GM23248 (cell line): ENCODE data around the gene LYRM1.

Source experiments
- EZH2 ChIP-seq: fragments of 200-600 bp; sonication (generic); IDR thresholded peaks from 2 replicates; pipeline ENCODE4 v1.6.1; 2018; ENCODE audit warnings: antibody characterized with exemption, mild to moderate bottlenecking; ENCODE audit not compliant: insufficient read depth, poor library complexity, severe bottlenecking
- EZH2phosphoT487 ChIP-seq: fragments of 200-600 bp; sonication (generic); IDR thresholded peaks from 2 replicates; pipeline ENCODE4 v1.6.1; 2018; ENCODE audit warnings: antibody characterized with exemption, moderate library complexity, mild to moderate bottlenecking, low read depth; ENCODE audit not compliant: insufficient read depth

DNA sequence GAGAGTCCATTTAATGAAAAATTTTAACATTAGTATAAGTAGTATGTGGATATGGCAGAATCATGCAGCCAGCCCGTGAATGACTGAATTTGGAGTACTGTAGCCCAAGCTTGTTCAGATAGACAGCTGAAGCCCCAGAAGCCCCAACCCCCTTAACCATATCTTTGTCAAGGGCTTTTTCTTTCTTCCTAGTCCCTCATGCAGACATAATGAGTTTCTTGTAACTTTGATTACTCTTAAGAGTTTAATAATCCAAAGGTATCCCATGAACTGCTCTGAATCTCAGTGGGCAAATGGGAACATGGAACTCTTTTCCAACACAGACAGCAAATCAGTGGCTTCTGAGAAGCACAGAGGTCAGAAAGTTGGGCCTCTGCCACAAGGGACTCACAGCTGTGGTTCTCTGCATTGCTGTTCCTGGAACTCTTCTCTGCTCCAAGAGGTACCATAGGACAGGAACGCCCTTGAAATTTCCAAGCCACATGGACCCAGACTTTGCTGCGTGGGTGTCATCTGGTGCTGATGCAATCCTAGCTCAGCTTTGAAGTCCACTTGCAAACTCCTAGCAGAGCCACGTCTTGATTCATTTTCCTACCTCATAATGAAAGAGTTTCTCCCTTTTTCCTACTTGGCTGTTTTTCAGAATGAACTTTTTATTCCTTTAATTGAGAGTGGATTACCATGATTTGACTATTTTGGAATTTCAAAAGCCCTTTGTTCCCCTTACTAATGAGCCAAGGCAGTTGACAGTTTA lies 18.1 kb downstream of the LYRM1 start:
- TF ChIP-seq EZH2 (no peak), EZH2phosphoT487 (no peak)
